CD8-positive, alpha-beta memory T cell (primary cell): ENCODE data around the gene FAM9A. TPM values are rescaled to one million over a fixed set of nuclear protein-coding genes. Genes with fewer than 3 reads are reported as not detected.

Experiments
- CTCF ChIA-PET: fragments of 350-600 bp; sonication (Branson Sonifier 250); formaldehyde crosslinking; loops from one replicate; lab custom pipeline; 2021; ENCODE audit warnings: antibody characterized with exemption; lab: Charles Lee
- POLR2A ChIA-PET: fragments of 350-600 bp; sonication (Branson Sonifier 250); formaldehyde crosslinking; loops from one replicate; lab custom pipeline; 2021; ENCODE audit warnings: antibody characterized with exemption; lab: Charles Lee
- DNase-seq, 5 donors: peaks; one replicate each; pipeline versions ENCODE4 v3.0.0 to v3.0.0-alpha.2; 2020 to 2022; ENCODE audit warnings: mixed read lengths in 1 of 5
- H3K27ac ChIP-seq: one replicate; pipeline ENCODE4 v1.7.0; 2013; ENCODE audit warnings: low read depth, mild to moderate bottlenecking, low read length, moderate library complexity
- H3K27me3 ChIP-seq: 2 replicates; pipeline ENCODE4 v1.7.0; 2013; ENCODE audit warnings: low read length, mild to moderate bottlenecking; ENCODE audit not compliant: insufficient read depth, poor library complexity, severe bottlenecking
- H3K36me3 ChIP-seq: 2 replicates; pipeline ENCODE4 v1.7.0; 2013; ENCODE audit warnings: mild to moderate bottlenecking, low read length, moderate library complexity; ENCODE audit not compliant: insufficient read depth
- H3K4me1 ChIP-seq: 2 replicates; pipeline ENCODE4 v1.7.0; 2013; ENCODE audit warnings: mild to moderate bottlenecking, low read length, moderate library complexity; ENCODE audit not compliant: insufficient read depth
- H3K4me3 ChIP-seq: 2 replicates; pipeline ENCODE4 v1.7.0; 2013; ENCODE audit warnings: mild to moderate bottlenecking, low read length
- H3K9me3 ChIP-seq: 2 replicates; pipeline ENCODE4 v1.7.0; 2013; ENCODE audit warnings: mild to moderate bottlenecking, low read length
- H3K27ac Mint-ChIP-seq, 8 donors: one replicate each; pipeline ENCODE4 v1.8.0; 2020 to 2021; ENCODE audit warnings: mixed read lengths in 8 of 8, mild to moderate bottlenecking in 6 of 8, inconsistent platforms in 3 of 8, moderate library complexity in 3 of 8
- H3K27me3 Mint-ChIP-seq, 2 donors: one replicate each; pipeline ENCODE4 v1.8.0; 2020 to 2021; ENCODE audit warnings: mixed read lengths in 2 of 2, mild to moderate bottlenecking in 1 of 2, moderate library complexity in 1 of 2
- H3K36me3 Mint-ChIP-seq, 3 donors: one replicate each; pipeline ENCODE4 v1.8.0; 2020 to 2021; ENCODE audit warnings: mixed read lengths in 3 of 3, inconsistent platforms in 1 of 3, mild to moderate bottlenecking in 1 of 3
- H3K4me1 Mint-ChIP-seq, 3 donors: one replicate each; pipeline ENCODE4 v1.8.0; 2020 to 2021; ENCODE audit warnings: mixed read lengths in 3 of 3, inconsistent platforms in 1 of 3, mild to moderate bottlenecking in 1 of 3
- H3K4me3 Mint-ChIP-seq, 7 donors: one replicate each; pipeline ENCODE4 v1.8.0; 2020 to 2021; ENCODE audit warnings: mixed read lengths in 7 of 7, mild to moderate bottlenecking in 6 of 7, moderate library complexity in 4 of 7, inconsistent platforms in 2 of 7
- H3K9me3 Mint-ChIP-seq, 5 donors: one replicate each; pipeline ENCODE4 v1.8.0; 2020 to 2022; ENCODE audit warnings: mixed read lengths in 5 of 5, mild to moderate bottlenecking in 3 of 5, moderate library complexity in 2 of 5, inconsistent platforms in 1 of 5
- polyA plus RNA-seq: library from polyadenylated mRNA; unstranded; fragments of 300-500 nt; fragmentation: Illumina TruSeq; gene quantifications from one replicate; pipeline ENCODE4 v1.2.3, GENCODE V29; 2021
- total RNA-seq, 2 experiments: library from RNA; stranded (reverse); gene quantifications; one replicate each; pipeline ENCODE4 v1.2.3, GENCODE V29; 2021

The FAM9A gene
- total RNA-seq (not detected), polyA plus RNA-seq (not detected)

- H3K4me3 Mint-ChIP-seq: no peak within 1 kb of the TSS
- Histone ChIP-seq H3K36me3 (no peaks in the 10 kb centered on the region), H3K9me3 (no peaks in the 10 kb centered on the region), H3K27ac (no peak within 1 kb of the TSS), H3K4me3 (no peak within 1 kb of the TSS), H3K27me3 (no peaks in the 10 kb centered on the region), H3K4me1 (no peaks in the 10 kb centered on the region)
- H3K27ac Mint-ChIP-seq: no peak within 1 kb of the TSS
- H3K4me1 Mint-ChIP-seq: no peaks in the 10 kb centered on the region
- POLR2A ChIA-PET: no interaction called here
- no peaks in the 10 kb centered on the region for H3K9me3 Mint-ChIP-seq
- H3K27me3 Mint-ChIP-seq: peaks cover 4 to 10% of the 10 kb centered on the region in 2 donors
- DNase-seq: no peak
- no peaks in the 10 kb centered on the region for H3K36me3 Mint-ChIP-seq
- CTCF ChIA-PET: no interaction called here
Observed at GRCh38 chrX:8801041-8801599, at the start of gene FAM9A. Gene FAM9A (minus strand): TSS chrX:8801383. CDS start chrX:8800171, 1,212 bp downstream.

- no peaks in the 10 kb centered on the region for H3K27me3 ChIP-seq
- no peaks in the 10 kb centered on the region for H3K36me3 ChIP-seq
- no peaks in the 10 kb centered on the region for H3K4me1 Mint-ChIP-seq
- no peaks in the 10 kb centered on the region for H3K9me3 ChIP-seq
- DNase-seq: no peak
- CTCF ChIA-PET: no interaction called here
- peaks cover 0 to 3% (median 0%) of the 10 kb centered on the region in 3 donors for H3K36me3 Mint-ChIP-seq
- no peak overlapping the region for H3K27ac Mint-ChIP-seq
- POLR2A ChIA-PET: no interaction called here
- H3K4me3 ChIP-seq: no peak overlapping the region
- H3K27me3 Mint-ChIP-seq: peaks cover 13 to 21% of the 10 kb centered on the region in 2 donors
- no peak overlapping the region for H3K4me3 Mint-ChIP-seq
- no peaks in the 10 kb centered on the region for H3K4me1 ChIP-seq
- no peak overlapping the region for H3K27ac ChIP-seq
- H3K9me3 Mint-ChIP-seq: no peaks in the 10 kb centered on the region
Observed at GRCh38 chrX:8850478-8850877, 49.3 kb upstream of the FAM9A start.

DNA sequence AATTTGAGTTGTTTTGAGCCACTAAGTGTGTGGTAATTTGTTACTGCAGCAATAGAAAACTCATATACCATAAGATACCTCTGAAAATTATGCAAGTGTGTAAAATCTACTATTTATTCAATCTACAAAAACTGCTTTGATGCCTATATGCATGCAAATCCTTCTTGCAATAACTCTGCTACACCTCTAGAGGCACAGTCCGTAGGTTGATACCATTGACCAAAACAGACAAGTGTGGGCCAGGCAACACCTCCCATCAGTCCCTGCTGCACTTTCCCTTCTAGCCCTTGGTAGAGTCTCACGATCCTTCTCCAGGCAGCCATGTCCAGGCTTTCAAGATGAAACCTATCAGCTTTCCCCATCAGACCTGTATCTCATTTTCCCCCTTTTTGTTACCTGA lies 48.8 kb upstream of the FAM9A start:
- ChIA-PET POLR2A (no interaction called here), CTCF (no interaction called here)
- Histone ChIP-seq H3K9me3 (no peaks in the 10 kb centered on the region), H3K36me3 (no peaks in the 10 kb centered on the region), H3K27me3 (no peaks in the 10 kb centered on the region), H3K4me3 (no peak overlapping the region), H3K4me1 (no peaks in the 10 kb centered on the region), H3K27ac (no peak overlapping the region)
- Mint-ChIP-seq H3K27ac (no peak overlapping the region), H3K27me3 (peaks cover 13 to 21% of the 10 kb centered on the region in 2 donors), H3K4me1 (no peaks in the 10 kb centered on the region), H3K9me3 (no peaks in the 10 kb centered on the region), H3K36me3 (peaks cover 0 to 3% (median 0%) of the 10 kb centered on the region in 3 donors), H3K4me3 (no peak overlapping the region)
- no peak for DNase-seq

DNA sequence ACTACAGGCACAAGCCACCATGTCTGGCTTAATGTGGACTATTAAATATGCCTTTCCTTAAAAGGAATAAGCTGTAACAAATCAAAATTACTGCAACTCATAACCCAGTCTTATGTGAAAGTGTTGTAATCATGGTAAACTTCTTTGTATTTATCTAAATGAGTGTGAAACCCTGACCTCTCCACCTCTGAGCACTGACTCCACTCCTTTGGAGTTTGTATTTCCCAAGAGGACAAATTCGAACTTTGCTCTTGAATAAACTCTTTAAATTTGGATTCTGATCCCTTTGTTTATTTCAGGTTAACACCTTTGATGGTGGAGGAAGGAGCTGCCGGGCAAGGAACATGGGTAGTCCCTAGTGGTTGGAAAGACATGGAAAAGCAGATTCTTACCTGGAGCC lies 48.3 kb upstream of the FAM9A start:
- POLR2A ChIA-PET: no interaction called here
- peaks cover 13 to 21% of the 10 kb centered on the region in 2 donors for H3K27me3 Mint-ChIP-seq
- no peaks in the 10 kb centered on the region for H3K4me1 ChIP-seq
- no peak overlapping the region for H3K4me3 Mint-ChIP-seq
- H3K4me3 ChIP-seq: no peak overlapping the region
- no peaks in the 10 kb centered on the region for H3K27me3 ChIP-seq
- no peak for DNase-seq
- no peak overlapping the region for H3K27ac Mint-ChIP-seq
- H3K9me3 Mint-ChIP-seq: no peaks in the 10 kb centered on the region
- H3K36me3 ChIP-seq: no peaks in the 10 kb centered on the region
- peaks cover 0 to 3% (median 0%) of the 10 kb centered on the region in 3 donors for H3K36me3 Mint-ChIP-seq
- no peaks in the 10 kb centered on the region for H3K9me3 ChIP-seq
- CTCF ChIA-PET: no interaction called here
- H3K4me1 Mint-ChIP-seq: no peaks in the 10 kb centered on the region
- H3K27ac ChIP-seq: no peak overlapping the region

GRCh38 chrX:8848911-8849310 lies 47.7 kb upstream of the FAM9A start:
- no peaks in the 10 kb centered on the region for H3K9me3 Mint-ChIP-seq
- no peaks in the 10 kb centered on the region for H3K36me3 ChIP-seq
- H3K9me3 ChIP-seq: no peaks in the 10 kb centered on the region
- H3K27me3 ChIP-seq: no peaks in the 10 kb centered on the region
- no peaks in the 10 kb centered on the region for H3K4me1 Mint-ChIP-seq
- H3K4me3 Mint-ChIP-seq: no peak overlapping the region
- CTCF ChIA-PET: no interaction called here
- POLR2A ChIA-PET: no interaction called here
- no peaks in the 10 kb centered on the region for H3K4me1 ChIP-seq
- no peak overlapping the region for H3K27ac ChIP-seq
- no peak overlapping the region for H3K27ac Mint-ChIP-seq
- peaks cover 13 to 21% of the 10 kb centered on the region in 2 donors for H3K27me3 Mint-ChIP-seq
- H3K36me3 Mint-ChIP-seq: peaks cover 0 to 3% (median 0%) of the 10 kb centered on the region in 3 donors
- no peak overlapping the region for H3K4me3 ChIP-seq
- no peak for DNase-seq

- POLR2A ChIA-PET: no interaction called here
Observed at GRCh38 chrX:8848441-8848840, 47.3 kb upstream of the FAM9A start.

GRCh38 chrX:8847360-8847759 lies 46.2 kb upstream of the FAM9A start:
- Histone ChIP-seq H3K4me1 (no peaks in the 10 kb centered on the region), H3K27ac (no peak overlapping the region), H3K36me3 (no peaks in the 10 kb centered on the region), H3K4me3 (no peak overlapping the region), H3K27me3 (no peaks in the 10 kb centered on the region), H3K9me3 (no peaks in the 10 kb centered on the region)
- Mint-ChIP-seq H3K4me3 (no peak overlapping the region), H3K27me3 (peaks cover 9 to 17% of the 10 kb centered on the region in 2 donors), H3K4me1 (no peaks in the 10 kb centered on the region), H3K36me3 (peaks cover 0 to 3% (median 0%) of the 10 kb centered on the region in 3 donors), H3K27ac (no peak overlapping the region), H3K9me3 (no peaks in the 10 kb centered on the region)
- no peak for DNase-seq
- CTCF ChIA-PET: no interaction called here
- POLR2A ChIA-PET: no interaction called here

More at GRCh38 chrX:8848441-8848840, 47.3 kb upstream of the FAM9A start:
- Histone ChIP-seq H3K4me3 (no peak overlapping the region), H3K4me1 (no peaks in the 10 kb centered on the region), H3K9me3 (no peaks in the 10 kb centered on the region), H3K36me3 (no peaks in the 10 kb centered on the region), H3K27me3 (no peaks in the 10 kb centered on the region), H3K27ac (no peak overlapping the region)
- Mint-ChIP-seq H3K27ac (no peak overlapping the region), H3K9me3 (no peaks in the 10 kb centered on the region), H3K4me3 (no peak overlapping the region), H3K27me3 (peaks cover 13 to 21% of the 10 kb centered on the region in 2 donors), H3K4me1 (no peaks in the 10 kb centered on the region), H3K36me3 (peaks cover 0 to 3% (median 0%) of the 10 kb centered on the region in 3 donors)
- DNase-seq: no peak
- CTCF ChIA-PET: no interaction called here

DNA sequence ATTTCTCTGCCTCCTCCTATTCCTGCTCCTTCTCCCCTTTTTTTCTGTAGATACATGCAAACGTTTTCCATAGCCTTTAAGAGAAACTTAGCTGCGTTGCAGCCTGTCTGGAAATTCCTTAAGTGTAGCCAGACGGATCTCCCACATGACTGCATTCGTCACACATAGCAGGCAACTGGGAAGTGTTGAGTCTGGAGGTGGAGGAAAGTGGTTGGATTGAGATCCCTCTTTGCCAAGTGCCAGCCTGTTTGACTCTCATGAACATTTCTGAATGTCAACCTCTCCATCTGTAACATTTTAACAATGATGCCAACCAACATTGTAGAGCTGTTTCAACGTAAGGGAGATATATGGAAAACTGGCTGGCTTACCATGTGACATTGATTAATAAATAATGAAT lies 45.1 kb upstream of the FAM9A start:
- Mint-ChIP-seq H3K36me3 (peaks cover 0 to 3% (median 0%) of the 10 kb centered on the region in 3 donors), H3K4me1 (no peaks in the 10 kb centered on the region), H3K4me3 (no peak overlapping the region), H3K27ac (no peak overlapping the region), H3K9me3 (no peaks in the 10 kb centered on the region), H3K27me3 (peaks cover 6 to 14% of the 10 kb centered on the region in 2 donors)
- Histone ChIP-seq H3K36me3 (no peaks in the 10 kb centered on the region), H3K9me3 (no peaks in the 10 kb centered on the region), H3K27ac (no peak overlapping the region), H3K4me1 (no peaks in the 10 kb centered on the region), H3K27me3 (no peaks in the 10 kb centered on the region), H3K4me3 (no peak overlapping the region)
- ChIA-PET POLR2A (no interaction called here), CTCF (no interaction called here)
- no peak for DNase-seq
